Panc1 (cell line): ENCODE measurements around the gene CTDP1. TPM values are rescaled to one million over a fixed set of nuclear protein-coding genes. Genes with fewer than 3 reads are reported as not detected.

ENCODE experiments used
- ATAC-seq: fragments of 200-7000 bp; cut with Tn5 transposase; 2 replicates; pipeline ENCODE4 v1.9.1; 2020; ENCODE audit warnings: mild to moderate bottlenecking, moderate library complexity
- BruUV-seq: library from RNA; stranded (reverse); fragments of 400-500 nt; replicated peaks from 2 replicates; lab custom pipeline; 2021; lab: Mats Ljungman, UMichigan
- CTCF ChIA-PET: fragments of 300-600 bp; sonication (Branson Sonifier 250); formaldehyde crosslinking; loops from one replicate; lab custom pipeline; 2022; ENCODE audit warnings: antibody characterized with exemption; lab: Charles Lee
- POLR2A ChIA-PET: fragments of 300-600 bp; sonication (Branson Sonifier 250); formaldehyde crosslinking; loops from one replicate; lab custom pipeline; 2022; ENCODE audit warnings: antibody characterized with exemption; lab: Charles Lee
- DNase-seq: peaks from one replicate; pipeline ENCODE4 v3.0.0-alpha.2; 2010; ENCODE audit warnings: low read depth, low spot score
- H3K27ac ChIP-seq: 2 replicates; pipeline ENCODE4 v1.5.1; 2011; ENCODE audit warnings: mild to moderate bottlenecking, low read length, inconsistent platforms
- H3K27me3 ChIP-seq: fragments of 200-500 bp; sonication (Bioruptor generic); 2 replicates; pipeline ENCODE4 v1.6.0; 2014; ENCODE audit warnings: low read length, inconsistent platforms; ENCODE audit not compliant: control insufficient read depth, insufficient read depth
- H3K36me3 ChIP-seq: fragments of 200-500 bp; sonication (Bioruptor generic); 2 replicates; pipeline ENCODE4 v1.5.1; 2014; ENCODE audit warnings: inconsistent platforms, mild to moderate bottlenecking, low read length, moderate library complexity; ENCODE audit not compliant: control insufficient read depth, insufficient read depth
- H3K4me1 ChIP-seq: 2 replicates; pipeline ENCODE4 v1.5.1; 2011; ENCODE audit warnings: inconsistent platforms, mild to moderate bottlenecking, low read length, moderate library complexity; ENCODE audit not compliant: control insufficient read depth, insufficient read depth
- H3K4me3 ChIP-seq, 2 experiments: 2 replicates each; pipeline ENCODE4 v1.5.1; 2011 to 2012; ENCODE audit warnings: low read depth in 2 of 2, low read length in 2 of 2, mild to moderate bottlenecking in 2 of 2, inconsistent platforms in 1 of 2, moderate library complexity in 1 of 2
- H3K9me3 ChIP-seq: fragments of 200-500 bp; sonication (Bioruptor generic); 2 replicates; pipeline ENCODE4 v1.5.1; 2014; ENCODE audit warnings: low read depth, mild to moderate bottlenecking, inconsistent platforms, low read length, moderate library complexity; ENCODE audit not compliant: control insufficient read depth, insufficient read depth
- CTCF ChIP-seq: fragments of 450-650 bp; IDR thresholded peaks from 2 replicates; pipeline ENCODE4 v1.5.1; 2017; ENCODE audit warnings: mild to moderate bottlenecking
- POLR2AphosphoS5 ChIP-seq: IDR thresholded peaks from 2 replicates; pipeline ENCODE4 v1.6.1; 2012; ENCODE audit warnings: mild to moderate bottlenecking, low read depth, low read length, moderate library complexity
- REST ChIP-seq, 2 experiments: IDR thresholded peaks; 2 replicates each; pipeline ENCODE4 v1.6.1; 2011 to 2012; ENCODE audit warnings: low read depth in 2 of 2, control low read depth in 1 of 2, low read length in 1 of 2, mild to moderate bottlenecking in 1 of 2, moderate library complexity in 1 of 2; ENCODE audit not compliant: insufficient read depth in 1 of 2
- SIN3A ChIP-seq: IDR thresholded peaks from 2 replicates; pipeline ENCODE4 v1.6.1; 2012; ENCODE audit warnings: low read depth, mild to moderate bottlenecking, low read length, moderate library complexity, borderline replicate concordance; ENCODE audit not compliant: insufficient read depth
- TCF7L2 ChIP-seq: IDR thresholded peaks from 2 replicates; pipeline ENCODE4 v1.6.1; 2011; ENCODE audit warnings: mild to moderate bottlenecking, low read depth, low read length, inconsistent platforms
- in situ Hi-C: cut with HindIII; loops from 2 replicates; pipeline ENCODE4 v1.10.0; 2016; ENCODE audit warnings: low sequenced_read_pairs, low pct_unique_long_range_greater_than_20kb
- intact Hi-C: fragments of 100-400 bp; cut with micrococcal nuclease; formaldehyde crosslinking; loops from one replicate; pipeline ENCODE4 v1.10.0; 2022; ENCODE audit not compliant: unreplicated experiment
- total RNA-seq: library from RNA; stranded (reverse); gene quantifications from one replicate; pipeline ENCODE4 v1.2.1, GENCODE V29; 2021; ENCODE audit not compliant: unreplicated experiment

CTDP1 gene
- total RNA-seq, 1 experiment from 2014 or later = 52.8 TPM

GRCh38 chr18:79637181-79637920 lies 42.3 kb upstream of the CTDP1 start:
- no peak for TF ChIP-seq CTCF
- no peak for TF ChIP-seq POLR2AphosphoS5
- TF ChIP-seq TCF7L2 = no peak
- no peak for TF ChIP-seq REST (IDR thresholded peaks at IDR 0.05; ENCODE audit: insufficient read depth in 1 of 2, low read depth in 2 of 2, low read length in 1 of 2)
- no peak for TF ChIP-seq SIN3A
- Histone ChIP-seq H3K4me1 (no peaks in the 10 kb centered on the region), H3K9me3 (no peaks in the 10 kb centered on the region), H3K36me3 (no peaks in the 10 kb centered on the region), H3K4me3 (no peak overlapping the region), H3K27me3 (no peaks in the 10 kb centered on the region), H3K27ac (no peak overlapping the region)
- intact Hi-C loops (no loop called here), in situ Hi-C loops (no loop called here)
- no peak for DNase-seq
- ATAC-seq = no peak
- BruUV-seq = no TSS peak
- CTCF ChIA-PET = no interaction called here
- POLR2A ChIA-PET = no interaction called here

- H3K4me1 ChIP-seq = no peaks in the 10 kb centered on the region
- no peaks in the 10 kb centered on the region for H3K9me3 ChIP-seq
- in situ Hi-C loops = no loop called here
- ATAC-seq (no peak), DNase-seq (no peak)
- BruUV-seq = no TSS peak
- H3K27ac ChIP-seq = no peak overlapping the region
- POLR2A ChIA-PET = no interaction called here
- H3K27me3 ChIP-seq = no peaks in the 10 kb centered on the region
- CTCF ChIA-PET = no interaction called here
- no peak overlapping the region for H3K4me3 ChIP-seq
- no peaks in the 10 kb centered on the region for H3K36me3 ChIP-seq
- intact Hi-C loops = no loop called here
- TF ChIP-seq REST (IDR thresholded peaks at IDR 0.05; ENCODE audit: insufficient read depth in 1 of 2, low read depth in 2 of 2, low read length in 1 of 2) (no peak), CTCF (no peak), SIN3A (no peak), TCF7L2 (no peak), POLR2AphosphoS5 (no peak)
Measured at GRCh38 chr18:79637921-79638909, 41.4 kb upstream of the CTDP1 start.
